MM.1S (cell line): ENCODE data around the gene NR1H3.

Source experiments
- CTCF ChIP-seq: fragments of 300-600 bp; sonication (generic); IDR thresholded peaks from 2 replicates; pipeline ENCODE4 v1.5.1; 2016; ENCODE audit warnings: antibody characterized with exemption, low read length, mixed read lengths
- EZH2 ChIP-seq: fragments of 300-600 bp; sonication (generic); optimal IDR thresholded peaks from 2 replicates; pipeline ENCODE3; 2017; ENCODE audit warnings: low read depth, mild to moderate bottlenecking, antibody characterized with exemption, low read length, mixed read lengths
- EZH2phosphoT487 ChIP-seq: fragments of 300-600 bp; sonication (generic); IDR thresholded peaks from 2 replicates; pipeline ENCODE4 v1.6.1; 2018; ENCODE audit warnings: antibody characterized with exemption, low read length

GRCh38 chr11:47216121-47216798 is 41.5 kb upstream of the NR1H3 start:
- TF ChIP-seq CTCF (peak; percentile 19; the same call in 1 of the 2 replicates), EZH2 (no peak), EZH2phosphoT487 (no peak)
